Measurements from ENCODE around the gene DHX16.

The DHX16 gene

DNA sequence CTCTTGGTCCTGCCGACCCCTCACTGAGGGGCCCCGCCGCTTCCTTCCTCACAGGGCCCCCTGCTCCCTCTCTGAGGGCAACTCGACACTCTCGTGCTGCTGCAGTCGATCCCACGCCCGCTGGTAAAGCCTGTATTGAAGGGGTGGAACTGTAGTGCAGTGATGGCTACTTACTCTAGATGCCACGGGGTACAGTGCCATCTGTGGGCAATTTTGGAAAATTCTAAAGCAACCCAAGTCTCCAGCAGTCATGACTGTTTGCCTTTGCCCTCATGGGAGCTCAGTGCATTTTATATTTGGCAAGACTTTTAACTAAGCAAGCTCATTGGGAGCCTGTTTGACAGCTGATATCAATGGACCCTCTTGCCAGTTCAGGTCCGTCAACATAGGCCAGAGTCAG is 32.3 kb downstream of the DHX16 start:
- TF ChIP-seq CTCF (IDR thresholded peaks at IDR 0.05; ENCODE audit: low read length) (peak; percentile 17; the same call in 1 of the 2 replicates), EZH2 (IDR thresholded peaks at IDR 0.05; ENCODE audit: borderline replicate concordance, low read length) (no peak)
- Histone ChIP-seq H3K9me2 (ENCODE audit: low read depth, low read length) (no peaks in the 10 kb centered on the region), H3K4me1 (ENCODE audit: insufficient read depth, low read length, severe bottlenecking) (peaks cover under 1% of the 10 kb centered on the region), H2AFZ (ENCODE audit: low read length) (no peak overlapping the region), H3K9me3 (ENCODE audit: low read length) (no peaks in the 10 kb centered on the region), H3K27ac (ENCODE audit: low read depth, low read length, poor library complexity, severe bottlenecking) (no peak overlapping the region), H3K27me3 (ENCODE audit: insufficient read depth, low read length) (no peaks in the 10 kb centered on the region), H3K36me3 (ENCODE audit: insufficient read depth, low read length) (peaks cover 12% of the 10 kb centered on the region; the same call in 1 of the 2 replicates), H3K9ac (ENCODE audit: low read length) (no peak overlapping the region), H3K4me3 (ENCODE audit: low read depth, low read length, poor library complexity, severe bottlenecking) (no peak overlapping the region), H3K79me2 (ENCODE audit: insufficient read depth, low read length) (no peaks in the 10 kb centered on the region), H3F3A (ENCODE audit: insufficient read depth, low read length) (no peaks in the 10 kb centered on the region), H4K20me1 (ENCODE audit: insufficient read depth, low read length) (no peaks in the 10 kb centered on the region), H3K4me2 (ENCODE audit: low read length) (no peak overlapping the region)

- Histone ChIP-seq H3K4me3 (ENCODE audit: low read depth, low read length, poor library complexity, severe bottlenecking) (no peak overlapping the region), H3K36me3 (ENCODE audit: insufficient read depth, low read length) (peaks cover 25% of the 10 kb centered on the region), H3F3A (ENCODE audit: insufficient read depth, low read length) (no peaks in the 10 kb centered on the region), H3K9me2 (ENCODE audit: low read depth, low read length) (no peaks in the 10 kb centered on the region), H3K79me2 (ENCODE audit: insufficient read depth, low read length) (no peaks in the 10 kb centered on the region), H3K9ac (ENCODE audit: low read length) (no peak overlapping the region), H3K9me3 (ENCODE audit: low read length) (no peaks in the 10 kb centered on the region), H4K20me1 (ENCODE audit: insufficient read depth, low read length) (no peaks in the 10 kb centered on the region), H3K27ac (ENCODE audit: low read depth, low read length, poor library complexity, severe bottlenecking) (no peak overlapping the region), H3K4me2 (ENCODE audit: low read length) (no peak overlapping the region), H3K27me3 (ENCODE audit: insufficient read depth, low read length) (no peaks in the 10 kb centered on the region), H2AFZ (ENCODE audit: low read length) (no peak overlapping the region), H3K4me1 (ENCODE audit: insufficient read depth, low read length, severe bottlenecking) (no peaks in the 10 kb centered on the region)
- TF ChIP-seq EZH2 (IDR thresholded peaks at IDR 0.05; ENCODE audit: borderline replicate concordance, low read length) (no peak), CTCF (IDR thresholded peaks at IDR 0.05; ENCODE audit: low read length) (no peak)
Observed at GRCh38 chr6:30635834-30636233, 37.0 kb downstream of the DHX16 start.

DNA sequence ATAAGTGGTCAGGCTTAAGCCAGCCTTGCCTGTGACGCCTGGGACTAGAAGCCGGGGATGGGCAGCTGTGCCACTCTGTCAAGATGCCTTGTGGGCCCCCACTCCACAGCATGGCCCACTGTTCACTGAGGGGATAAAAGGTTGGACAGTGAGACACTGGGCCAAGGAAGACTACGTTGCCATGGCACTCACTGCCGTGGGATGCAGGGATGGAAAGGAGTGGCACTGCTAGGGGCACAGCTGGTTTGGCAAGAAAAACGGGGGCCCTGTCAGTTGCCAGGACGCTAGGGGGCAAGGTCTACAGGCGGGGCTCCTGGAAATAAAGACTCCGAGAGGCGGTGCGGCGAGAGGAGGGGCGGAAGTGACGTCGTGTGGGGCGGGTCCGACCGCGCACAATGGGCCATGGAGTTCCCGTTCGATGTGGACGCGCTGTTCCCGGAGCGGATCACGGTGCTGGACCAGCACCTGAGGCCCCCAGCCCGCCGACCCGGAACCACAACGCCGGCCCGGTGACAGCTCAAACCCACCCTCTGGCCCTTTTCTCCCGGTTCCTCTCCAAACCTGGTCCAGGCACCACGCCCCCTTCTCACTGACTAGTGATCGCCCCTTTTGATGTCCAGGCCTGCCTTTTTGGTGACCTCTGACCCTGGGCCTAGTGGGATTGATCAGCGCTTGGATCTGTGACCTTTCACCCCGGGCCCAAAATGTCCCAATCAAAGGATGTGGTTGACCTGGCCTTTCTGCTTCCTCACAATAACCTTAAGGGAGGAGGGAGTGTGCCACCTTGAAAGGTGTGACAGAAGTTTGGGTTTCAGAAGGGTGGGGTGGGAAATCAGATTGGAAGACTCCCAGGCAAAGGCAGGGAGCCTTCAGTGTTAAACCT is 46.1 kb downstream of the DHX16 start, which contains the start of gene ATAT1:
TSS of gene ATAT1 (plus strand) at position 391 of the 883 bp plus-strand sequence.
- H3K36me3 ChIP-seq (ENCODE audit: insufficient read depth, low read length) = peaks cover 64% of the 10 kb centered on the region
- no peaks in the 10 kb centered on the region for H3K9me2 ChIP-seq (ENCODE audit: low read depth, low read length)
- no peak for TF ChIP-seq EZH2 (IDR thresholded peaks at IDR 0.05; ENCODE audit: borderline replicate concordance, low read length)
- TF ChIP-seq CTCF (IDR thresholded peaks at IDR 0.05; ENCODE audit: low read length) = peak; percentile 49; the same call in 1 of the 2 replicates
- no peaks in the 10 kb centered on the region for H3K27me3 ChIP-seq (ENCODE audit: insufficient read depth, low read length)
- H3F3A ChIP-seq (ENCODE audit: insufficient read depth, low read length) = peaks cover 4% of the 10 kb centered on the region; the same call in 1 of the 2 replicates
- peak within 1 kb of the TSS; percentile 74 for H3K4me3 ChIP-seq (ENCODE audit: low read depth, low read length, poor library complexity, severe bottlenecking)
- no peaks in the 10 kb centered on the region for H3K79me2 ChIP-seq (ENCODE audit: insufficient read depth, low read length)
- peaks cover 13% of the 10 kb centered on the region for H3K4me1 ChIP-seq (ENCODE audit: insufficient read depth, low read length, severe bottlenecking)
- peak within 1 kb of the TSS; percentile 80 for H3K9ac ChIP-seq (ENCODE audit: low read length)
- H4K20me1 ChIP-seq (ENCODE audit: insufficient read depth, low read length) = no peaks in the 10 kb centered on the region
- peak within 1 kb of the TSS; percentile 88 for H3K4me2 ChIP-seq (ENCODE audit: low read length)
- H2AFZ ChIP-seq (ENCODE audit: low read length) = no peak within 1 kb of the TSS
- H3K27ac ChIP-seq (ENCODE audit: low read depth, low read length, poor library complexity, severe bottlenecking) = peak within 1 kb of the TSS; percentile 21
- H3K9me3 ChIP-seq (ENCODE audit: low read length) = no peaks in the 10 kb centered on the region

All from OCI-LY1 (cell line).